Karpas-422 (cell line): ENCODE results near the gene ARHGAP27. TPM values are rescaled to one million over a fixed set of nuclear protein-coding genes. Genes with fewer than 3 reads are reported as not detected.
"Not testable (repeated sequence)": the region's sequence is repeated elsewhere in the genome, so short reads cannot be mapped to it uniquely, and the experiment has no call there.

Source experiments
- DNase-seq: peaks from one replicate; pipeline ENCODE4 v3.0.0-alpha.2; 2015
- H2AFZ ChIP-seq: fragments of 200-600 bp; sonication (generic); 2 replicates; pipeline ENCODE4 v1.6.1; 2014; ENCODE audit warnings: antibody characterized with exemption, low read length, mixed read lengths
- H3K27ac ChIP-seq: fragments of 200-600 bp; sonication (generic); 2 replicates; pipeline ENCODE4 v1.5.1; 2014; ENCODE audit warnings: mild to moderate bottlenecking, low read length, moderate library complexity
- H3K27me3 ChIP-seq: fragments of 200-600 bp; sonication (generic); 2 replicates; pipeline ENCODE4 v1.6.1; 2014; ENCODE audit warnings: low read length, mixed read lengths
- H3K36me3 ChIP-seq: fragments of 200-600 bp; sonication (generic); 2 replicates; pipeline ENCODE4 v1.6.1; 2014; ENCODE audit warnings: low read length, mixed read lengths; ENCODE audit not compliant: insufficient read depth
- H3K4me1 ChIP-seq: fragments of 200-600 bp; sonication (generic); 2 replicates; pipeline ENCODE4 v1.6.1; 2014; ENCODE audit warnings: mild to moderate bottlenecking, low read length, mixed read lengths
- H3K4me2 ChIP-seq: fragments of 200-600 bp; sonication (generic); 2 replicates; pipeline ENCODE4 v1.6.1; 2014; ENCODE audit warnings: low read length, low read depth, mild to moderate bottlenecking; ENCODE audit not compliant: poor library complexity, severe bottlenecking
- H3K4me3 ChIP-seq: fragments of 200-600 bp; sonication (generic); 2 replicates; pipeline ENCODE4 v1.5.1; 2014; ENCODE audit warnings: mild to moderate bottlenecking, antibody characterized with exemption, low read length, mixed read lengths
- H3K79me2 ChIP-seq: fragments of 200-600 bp; sonication (generic); 2 replicates; pipeline ENCODE4 v1.6.1; 2014; ENCODE audit warnings: mild to moderate bottlenecking, low read length, mixed read lengths
- H3K9ac ChIP-seq: fragments of 200-600 bp; sonication (generic); 2 replicates; pipeline ENCODE4 v1.6.0; 2014; ENCODE audit warnings: low read length
- H3K9me2 ChIP-seq: fragments of 200-600 bp; sonication (generic), shearing (Covaris generic); replicated peaks from 2 replicates; pipeline ENCODE4 v1.6.0; 2014; ENCODE audit warnings: mild to moderate bottlenecking, low read length, moderate library complexity; ENCODE audit not compliant: insufficient read depth
- H3K9me3 ChIP-seq: fragments of 300-700, 200-600 bp; sonication (generic); 2 replicates; pipeline ENCODE4 v1.6.1; 2014; ENCODE audit warnings: low read length, mixed read lengths
- H4K20me1 ChIP-seq: fragments of 200-600 bp; sonication (generic); 2 replicates; pipeline ENCODE4 v1.6.1; 2014; ENCODE audit warnings: mild to moderate bottlenecking, antibody characterized with exemption, low read length, low read depth; ENCODE audit not compliant: insufficient read depth
- total RNA-seq: library from RNA; depleted of rRNA; stranded (reverse); fragments of >200 nt; shearing (Covaris generic); gene quantifications from 2 replicates; pipeline ENCODE4 v1.2.3, GENCODE V29; 2014; ENCODE audit warnings: low replicate concordance; rRNA removed

ARHGAP27 gene
- total RNA-seq: 24.9 and 42.7 TPM in 2 replicates

DNA sequence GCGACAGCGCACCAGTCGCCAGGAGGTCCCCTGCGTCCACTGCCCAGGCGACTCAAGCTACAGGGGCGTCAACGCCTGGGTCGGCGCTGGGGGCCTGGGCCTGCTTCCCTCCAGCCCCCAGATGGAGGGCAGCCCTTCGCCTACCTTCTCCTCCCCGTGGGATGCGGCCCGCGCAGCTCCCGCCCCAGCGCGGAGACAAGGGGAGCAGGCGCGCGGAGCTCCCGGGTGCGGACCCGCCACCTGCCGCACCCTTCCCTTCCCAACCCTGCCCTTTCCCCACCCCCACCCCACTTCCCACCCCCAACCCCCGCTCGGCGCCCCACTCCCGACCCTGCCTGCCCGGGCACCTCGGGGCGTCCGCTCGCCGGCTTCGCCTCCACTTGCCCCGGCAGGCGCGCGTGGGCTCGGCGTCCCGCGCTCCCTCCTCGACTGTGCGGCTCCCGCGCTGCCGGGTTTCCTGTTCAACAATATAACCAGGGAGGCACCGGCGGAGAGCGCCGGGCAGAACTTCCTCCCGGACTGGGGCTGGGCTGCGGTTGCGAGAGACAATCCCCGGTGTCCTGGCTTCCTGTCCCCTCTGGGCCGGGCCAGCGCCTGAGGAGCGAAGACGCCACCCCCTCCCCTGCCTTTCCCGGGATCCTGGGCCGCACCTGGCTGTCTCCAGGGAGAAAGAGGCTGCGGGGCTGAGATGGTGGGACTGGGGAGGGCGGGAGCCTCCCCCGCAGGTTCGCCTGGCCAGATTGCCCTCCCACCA lies at the start of gene ARHGAP27:
Gene ARHGAP27 (minus strand): TSS at position 466 of the 754 bp plus-strand sequence. CDS start 2,591 bp downstream, outside the sequence.
- peak within 1 kb of the TSS; percentile 76 for H3K9ac ChIP-seq
- peak within 1 kb of the TSS; percentile 93 for H3K4me2 ChIP-seq
- peak within 1 kb of the TSS; percentile 71 for H3K4me3 ChIP-seq
- no peaks in the 10 kb centered on the region for H4K20me1 ChIP-seq
- no peaks in the 10 kb centered on the region for H3K9me3 ChIP-seq
- H3K9me2 ChIP-seq: no peaks in the 10 kb centered on the region
- H3K36me3 ChIP-seq: no peaks in the 10 kb centered on the region
- H3K27ac ChIP-seq: peak within 1 kb of the TSS; percentile 70
- peaks cover 48% of the 10 kb centered on the region for H3K4me1 ChIP-seq
- H3K79me2 ChIP-seq: no peaks in the 10 kb centered on the region
- 0 out of 2 replicates have a peak within 1 kb of the TSS, but pooled peaks have one; percentile 45 for H2AFZ ChIP-seq
- H3K27me3 ChIP-seq: no peaks in the 10 kb centered on the region
- peak; percentile 59 for DNase-seq

DNA sequence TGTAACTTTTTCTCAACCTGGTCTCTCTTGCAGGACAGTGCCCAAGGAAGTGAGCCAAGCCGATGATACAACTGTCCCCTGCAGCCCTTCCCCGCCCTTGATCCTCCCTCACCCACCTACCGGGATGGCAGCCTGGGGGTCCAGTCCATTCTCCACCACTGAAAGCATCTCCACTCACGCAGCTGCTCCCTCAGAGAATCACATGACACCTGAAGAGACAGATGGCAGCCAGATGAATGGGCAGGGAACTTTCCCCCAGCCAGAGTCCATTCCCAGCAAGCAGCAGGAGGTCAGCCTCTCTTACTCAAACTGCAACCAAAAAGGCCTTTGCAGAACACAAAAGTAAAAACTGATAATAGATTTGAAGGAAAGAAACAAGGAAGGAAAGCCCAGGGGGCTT lies 49.6 kb upstream of the ARHGAP27 start:
- H3K79me2 ChIP-seq, H3K27ac ChIP-seq: not testable (repeated sequence)

GRCh38 chr17:45475436-45475835 lies 42.8 kb upstream of the ARHGAP27 start:
- H3K4me2 ChIP-seq, H3K27ac ChIP-seq, H4K20me1 ChIP-seq, H3K4me1 ChIP-seq, H3K9ac ChIP-seq, H3K9me3 ChIP-seq, H2AFZ ChIP-seq, DNase-seq, H3K4me3 ChIP-seq, H3K79me2 ChIP-seq, H3K9me2 ChIP-seq, H3K36me3 ChIP-seq, H3K27me3 ChIP-seq: not testable (repeated sequence)

More for the DNA sequence above, 49.6 kb upstream of the ARHGAP27 start:
- not testable (repeated sequence) for H2AFZ ChIP-seq, H3K36me3 ChIP-seq, H3K9me2 ChIP-seq, H3K4me1 ChIP-seq, H3K27me3 ChIP-seq, H4K20me1 ChIP-seq, DNase-seq, H3K9ac ChIP-seq, H3K4me2 ChIP-seq, H3K9me3 ChIP-seq, H3K4me3 ChIP-seq

DNA sequence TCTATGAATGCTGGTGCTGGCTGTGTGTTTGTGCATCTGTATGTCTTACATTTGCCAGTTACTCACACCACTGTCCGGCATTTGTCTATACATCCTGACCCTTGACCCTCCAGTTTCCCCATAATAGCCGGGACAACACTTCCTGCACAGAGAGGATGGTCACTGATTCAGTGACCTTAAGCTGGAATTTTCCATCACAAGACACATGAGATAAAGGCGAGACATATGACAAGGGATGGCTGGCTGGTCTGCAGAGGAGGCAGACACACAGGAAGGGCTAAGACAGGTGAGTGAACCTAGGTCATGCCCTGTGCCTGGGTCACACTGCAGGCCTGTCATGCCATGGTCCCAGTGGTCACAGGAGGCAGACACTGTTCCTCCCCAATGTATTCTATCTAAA lies 39.6 kb upstream of the ARHGAP27 start:
- not testable (repeated sequence) for H4K20me1 ChIP-seq, H2AFZ ChIP-seq, H3K27ac ChIP-seq, DNase-seq, H3K79me2 ChIP-seq, H3K36me3 ChIP-seq, H3K9me2 ChIP-seq, H3K4me1 ChIP-seq, H3K9ac ChIP-seq, H3K4me3 ChIP-seq, H3K9me3 ChIP-seq, H3K27me3 ChIP-seq, H3K4me2 ChIP-seq

DNA sequence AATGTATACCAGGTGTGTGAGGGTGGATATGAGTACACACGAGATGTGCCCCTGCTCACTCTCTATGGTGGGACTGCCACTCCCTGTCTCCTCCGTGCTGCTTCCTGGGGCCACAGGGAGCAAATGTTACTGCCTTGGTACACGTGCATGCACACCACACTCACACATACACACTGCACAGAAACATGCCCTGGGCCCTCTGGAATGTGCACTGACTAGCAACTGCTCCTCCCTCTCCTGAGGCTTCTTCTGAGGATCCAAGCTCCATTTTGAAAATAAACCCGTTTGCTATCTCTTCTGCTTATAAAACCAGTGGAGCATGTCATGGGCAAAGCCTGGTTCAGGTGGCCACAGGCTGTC lies 36.5 kb upstream of the ARHGAP27 start:
- not testable (repeated sequence) for H3K79me2 ChIP-seq
- peak overlapping the region; percentile 51 for H3K27ac ChIP-seq

DNA sequence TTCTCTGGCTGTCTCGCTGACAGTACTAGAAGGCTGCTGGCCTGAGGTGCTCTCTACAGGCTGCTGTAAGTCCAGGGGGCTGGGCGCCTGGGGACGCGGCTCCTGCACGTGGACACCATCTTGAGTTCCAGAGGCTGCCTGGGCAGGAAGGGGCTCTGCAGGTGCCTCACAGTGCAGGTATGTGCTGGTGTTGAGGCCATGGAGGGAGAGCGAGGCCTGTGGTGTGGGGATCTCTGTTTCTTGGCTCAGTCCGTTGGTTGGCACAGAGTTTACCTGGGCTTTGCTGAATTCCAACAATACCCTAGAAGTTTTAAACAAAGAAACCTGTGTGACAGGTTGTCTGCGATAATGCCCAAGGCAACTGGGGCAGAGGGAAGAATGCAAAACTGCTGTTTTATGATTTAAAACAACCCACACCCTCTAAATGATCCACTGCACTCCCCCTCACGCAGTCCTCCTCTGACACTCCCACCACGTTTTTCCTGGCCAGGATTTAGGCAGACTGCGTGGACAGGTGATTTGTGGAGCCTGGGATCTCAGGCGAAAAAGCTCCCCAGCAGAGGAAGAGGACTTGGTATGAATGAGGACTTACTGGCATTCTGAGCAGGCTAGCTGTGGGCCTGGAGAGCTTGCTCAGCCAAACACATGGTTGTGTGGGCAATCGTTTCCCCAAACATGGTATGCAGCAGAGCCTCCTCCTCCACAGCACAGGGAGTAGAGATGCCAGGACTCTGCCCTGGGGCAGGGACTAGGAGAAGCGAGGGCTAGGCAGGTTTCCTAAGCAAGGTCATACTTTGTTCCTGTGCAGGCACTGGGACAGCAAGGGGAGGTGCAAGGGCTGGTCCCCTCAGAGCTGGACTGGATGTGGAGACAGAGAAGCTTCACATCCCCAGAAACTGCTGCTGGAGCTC lies 35.9 kb upstream of the ARHGAP27 start:
- not testable (repeated sequence) for H3K9me2 ChIP-seq, H3K4me3 ChIP-seq, H3K36me3 ChIP-seq, DNase-seq, H2AFZ ChIP-seq, H3K4me2 ChIP-seq, H3K9ac ChIP-seq, H4K20me1 ChIP-seq, H3K79me2 ChIP-seq, H3K27me3 ChIP-seq, H3K9me3 ChIP-seq
- H3K27ac ChIP-seq: peak overlapping the region; percentile 51
- H3K4me1 ChIP-seq: peaks cover 15% of the 10 kb centered on the region

More for the DNA sequence above, 36.5 kb upstream of the ARHGAP27 start:
- H3K36me3 ChIP-seq, H3K4me2 ChIP-seq, H3K4me1 ChIP-seq, H2AFZ ChIP-seq, H3K9me3 ChIP-seq, H3K27me3 ChIP-seq, DNase-seq, H3K4me3 ChIP-seq, H3K9me2 ChIP-seq, H4K20me1 ChIP-seq, H3K9ac ChIP-seq: not testable (repeated sequence)

DNA sequence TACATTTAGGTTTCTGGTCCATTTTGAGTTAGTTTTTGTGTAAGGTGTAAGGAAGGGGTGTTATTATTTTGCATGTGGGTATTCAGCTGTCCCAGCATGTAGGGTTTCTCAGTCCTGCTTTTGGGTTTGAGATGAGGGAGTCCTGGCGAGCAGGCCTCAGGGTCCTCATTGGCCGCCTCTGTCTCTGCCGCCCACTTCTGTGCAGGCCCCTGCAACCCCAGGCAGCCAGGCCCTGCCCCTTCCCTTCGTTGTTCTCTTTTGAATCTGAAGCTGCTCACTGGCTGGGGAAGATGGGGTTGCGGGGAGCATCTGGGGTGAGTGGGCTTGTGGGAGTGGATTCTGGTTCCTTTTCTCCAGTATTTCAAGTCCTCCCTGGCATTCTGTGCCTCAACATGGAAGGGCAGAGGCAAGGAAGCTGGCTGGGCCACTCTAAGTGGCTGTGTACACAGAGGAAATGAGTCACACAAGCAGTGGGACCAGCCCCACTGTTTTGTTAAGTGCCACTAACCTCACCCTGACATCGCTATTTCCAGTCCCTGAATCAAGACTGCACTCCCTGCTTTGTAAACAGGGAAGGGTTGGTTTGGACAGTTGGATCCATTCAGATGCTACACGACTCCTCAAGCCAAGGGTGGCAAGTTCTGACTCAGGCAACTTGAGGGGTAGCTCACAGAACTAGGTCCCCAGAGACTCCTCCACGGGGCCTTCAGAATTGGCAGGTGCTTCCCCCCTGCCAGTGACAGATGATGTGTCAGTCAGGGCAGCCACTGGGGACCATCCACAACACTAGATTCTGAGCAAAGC lies 29.1 kb upstream of the ARHGAP27 start:
- not testable (repeated sequence) for H3K27me3 ChIP-seq, H4K20me1 ChIP-seq, H3K9me2 ChIP-seq, H3K9me3 ChIP-seq, H3K36me3 ChIP-seq, H2AFZ ChIP-seq, H3K79me2 ChIP-seq
- peak overlapping the region; percentile 54 for H3K4me2 ChIP-seq
- peak overlapping the region; percentile 93 for H3K27ac ChIP-seq
- peaks cover 38% of the 10 kb centered on the region for H3K4me1 ChIP-seq
- H3K9ac ChIP-seq: peak overlapping the region; percentile 57
- H3K4me3 ChIP-seq: peak overlapping the region; percentile 33
- peak; percentile 87 for DNase-seq

- not testable (repeated sequence) for H3K4me3 ChIP-seq, H3K79me2 ChIP-seq, DNase-seq, H2AFZ ChIP-seq, H3K9me3 ChIP-seq, H3K9me2 ChIP-seq, H3K4me2 ChIP-seq, H3K9ac ChIP-seq, H3K36me3 ChIP-seq, H3K27me3 ChIP-seq, H4K20me1 ChIP-seq
- Histone ChIP-seq H3K4me1 (peaks cover 38% of the 10 kb centered on the region), H3K27ac (peak overlapping the region; percentile 93)
These were observed 27.8 kb upstream of the ARHGAP27 start for GRCh38 chr17:45460422-45460821.
